Measurements from ENCODE around the gene TRAM2. TPM values are rescaled to one million over a fixed set of nuclear protein-coding genes. Genes with fewer than 3 reads are reported as not detected.

Gene TRAM2
- total and polyA plus RNA-seq, 10 of the 15 experiments (the other 5 are each of a cell fraction or from before 2014, with no cell fraction given) = 2.5 to 15.0 (median 11.0) TPM

GRCh38 chr6:52555518-52556233 lies 21.2 kb downstream of the TRAM2 start:
- no TSS peak for BruUV-seq (replicated peaks)
- POLR2A ChIA-PET = interaction anchor here (0.9 to 1.3 kb wide), 2 partner anchors 12 to 15 kb away, joined by 3 to 5 read pairs; no protein-coding TSS in a partner anchor
- H3K4me3 ChIP-seq = no peak overlapping the region
- no peaks in the 10 kb centered on the region for H4K20me1 ChIP-seq (ENCODE audit: control insufficient read depth, insufficient read depth)
- DNase-seq (ENCODE audit: low read depth, low spot score) = no peak
- WGBS (ENCODE audit: insufficient coverage, insufficient replicate concordance, low lambda C conversion rate, missing lambda C conversion rate) = 98% methylated on average over 5 of the region's 5 CpGs
- intact Hi-C loops (cut with micrococcal nuclease; ENCODE audit: unreplicated experiment) = no loop called here
- no peak overlapping the region for H3K9ac ChIP-seq (ENCODE audit: control insufficient read depth, insufficient read depth, low read length)
- H3K36me3 ChIP-seq (ENCODE audit: control insufficient read depth in 2 of 2, insufficient read depth in 2 of 2, low read length in 1 of 2) = no peaks in the 10 kb centered on the region; a peak in 1 of 4 replicates
- RAD21 ChIA-PET (ENCODE audit: unreplicated experiment) = no interaction called here
- SMC1A ChIA-PET (ENCODE audit: uncharacterized antibody, unreplicated experiment) = interaction anchor here (0.6 kb wide), 2 partner anchors 139 to 276 kb away, joined by 3 read pairs; no protein-coding TSS in a partner anchor
- H3K79me2 ChIP-seq (ENCODE audit: control insufficient read depth, insufficient read depth, low read length) = peaks cover 13% of the 10 kb centered on the region
- H3K4me1 ChIP-seq (ENCODE audit: control insufficient read depth, insufficient read depth, low read length) = peaks cover 20% of the 10 kb centered on the region
- no peaks in the 10 kb centered on the region for H3K27me3 ChIP-seq (replicated peaks in 1 of 2; ENCODE audit: control insufficient read depth in 2 of 2, insufficient read depth in 2 of 2, low read length in 1 of 2)
- H3K4me2 ChIP-seq (ENCODE audit: control insufficient read depth, insufficient read depth) = no peak overlapping the region
- no peak for ATAC-seq
- no peak for FAIRE-seq
- H3K9me3 ChIP-seq (replicated peaks; ENCODE audit: control insufficient read depth, insufficient read depth, low read length) = no peaks in the 10 kb centered on the region
- CTCF ChIA-PET = interaction anchor here (1.1 kb wide), 1 partner anchor 13 kb away, joined by 3 read pairs; no protein-coding TSS in a partner anchor
- H3K27ac ChIP-seq (ENCODE audit: control insufficient read depth, insufficient read depth) = no peak overlapping the region
- H2AFZ ChIP-seq (ENCODE audit: control insufficient read depth, low read depth, low read length) = no peak overlapping the region
- in situ Hi-C loops (cut with MboI) = no loop called here
- TF ChIP-seq SREBF2 (IDR thresholded peaks at IDR 0.05; ENCODE audit: low read length) (no peak), BCL3 (IDR thresholded peaks at IDR 0.05; ENCODE audit: borderline replicate concordance, insufficient read depth, low read depth, low read length, poor library complexity, severe bottlenecking) (no peak), IRF5 (IDR thresholded peaks at IDR 0.05; ENCODE audit: borderline replicate concordance) (no peak), E2F8 (IDR thresholded peaks at IDR 0.05; ENCODE audit: low read depth, partially characterized antibody) (no peak), KLF5 (IDR thresholded peaks at IDR 0.05; ENCODE audit: partially characterized antibody) (no peak), MLLT1 (IDR thresholded peaks at IDR 0.05) (no peak), BRCA1 (IDR thresholded peaks at IDR 0.05; ENCODE audit: low read depth, low read length) (no peak), KAT2A (conservative IDR thresholded peaks at IDR 0.05; ENCODE audit: control insufficient read depth, low read depth, low read length) (no peak), POLR2AphosphoS2 (IDR thresholded peaks at IDR 0.05; ENCODE audit: low read depth, low read length) (no peak), USF2 (IDR thresholded peaks at IDR 0.05; ENCODE audit: borderline replicate concordance, low read depth, low read length) (no peak), POLR2AphosphoS5 (IDR thresholded peaks at IDR 0.05; ENCODE audit: low read length) (no peak), PML (IDR thresholded peaks at IDR 0.05; ENCODE audit: low read length) (no peak), RCOR1 (conservative IDR thresholded peaks at IDR 0.05; ENCODE audit: low read depth, low read length) (no peak), MYB (IDR thresholded peaks at IDR 0.05; ENCODE audit: borderline replicate concordance, low read depth, low read length) (no peak), POU2F2 (IDR thresholded peaks at IDR 0.05; ENCODE audit: borderline replicate concordance, low read depth, low read length) (no peak), POLR2A (IDR thresholded peaks at IDR 0.05; ENCODE audit: low read depth, low read length) (no peak)
